HepG2 (cell line): Measurements from ENCODE around the gene DAG1. TPM values are rescaled to one million over a fixed set of nuclear protein-coding genes. Genes with fewer than 3 reads are reported as not detected.

Experiments
- CEBPG ChIP-seq: IDR thresholded peaks from 2 replicates; pipeline ENCODE4 v1.6.1; 2016
- EHMT2 ChIP-seq: fragments of 200-600 bp; sonication (generic); IDR thresholded peaks from 2 replicates; pipeline ENCODE4 v1.7.0; 2017; ENCODE audit warnings: antibody characterized with exemption, low read depth, low read length, borderline replicate concordance
- HNF1A ChIP-seq, 2 experiments: sonication (generic) in 1 of 2; formaldehyde crosslinking in 1 of 2; IDR thresholded peaks; 2 replicates each; pipeline versions ENCODE4 v1.4.0 to v1.6.1; 2016 to 2020; ENCODE audit warnings: borderline replicate concordance in 1 of 2, low read depth in 1 of 2, mild to moderate bottlenecking in 1 of 2, missing genetic modification reagents in 1 of 2
- HNRNPLL ChIP-seq: fragments of 200-400 bp; formaldehyde crosslinking; IDR thresholded peaks from 2 replicates; pipeline ENCODE4 v1.6.1; 2017; ENCODE audit warnings: mild to moderate bottlenecking, low read depth, low read length; ENCODE audit not compliant: poor library complexity, severe bottlenecking
- HOXA7 ChIP-seq: sonication (generic); formaldehyde crosslinking; IDR thresholded peaks from 2 replicates; pipeline ENCODE4 v1.8.1; 2022; ENCODE audit warnings: mild to moderate bottlenecking, missing genetic modification reagents, moderate library complexity
- IRF2 ChIP-seq: IDR thresholded peaks from 2 replicates; pipeline ENCODE4 v1.6.1; 2018; ENCODE audit warnings: missing genetic modification reagents, missing compliant biosample characterization
- ISX ChIP-seq: sonication (generic); formaldehyde crosslinking; conservative IDR thresholded peaks from 2 replicates; pipeline ENCODE4 v1.5.0; 2020; ENCODE audit warnings: missing genetic modification reagents
- MNT ChIP-seq: fragments of 450-650 bp; IDR thresholded peaks from 2 replicates; pipeline ENCODE4 v1.6.1; 2016
- NBN ChIP-seq: fragments of 450-650 bp; conservative IDR thresholded peaks from 2 replicates; pipeline ENCODE4 v1.6.1; 2017
- RERE ChIP-seq: IDR thresholded peaks from 2 replicates; pipeline ENCODE4 v1.6.1; 2016; ENCODE audit warnings: low read depth, missing genetic modification reagents, missing compliant biosample characterization
- THAP7 ChIP-seq: sonication (generic); formaldehyde crosslinking; IDR thresholded peaks from 2 replicates; pipeline ENCODE4 v1.8.1; 2023; ENCODE audit warnings: mild to moderate bottlenecking, missing genetic modification reagents
- TMF1 ChIP-seq: sonication (generic); formaldehyde crosslinking; IDR thresholded peaks from 2 replicates; pipeline ENCODE4 v1.8.1; 2022; ENCODE audit warnings: low read depth, missing genetic modification reagents
- U2AF2 ChIP-seq: fragments of 200-400 bp; formaldehyde crosslinking; IDR thresholded peaks from 2 replicates; pipeline ENCODE4 v1.6.1; 2017; ENCODE audit warnings: low read depth, mild to moderate bottlenecking, low read length
- ZNF329 ChIP-seq: sonication (generic); formaldehyde crosslinking; IDR thresholded peaks from 2 replicates; pipeline ENCODE4 v1.9.0; 2021; ENCODE audit warnings: low read depth, mild to moderate bottlenecking, missing genetic modification reagents
- ZNF354B ChIP-seq: sonication (generic); formaldehyde crosslinking; IDR thresholded peaks from 2 replicates; pipeline ENCODE4 v1.8.0; 2022; ENCODE audit warnings: mild to moderate bottlenecking, missing genetic modification reagents
- ZNF724P ChIP-seq: sonication (generic); formaldehyde crosslinking; IDR thresholded peaks from 2 replicates; pipeline ENCODE4 v1.8.0; 2022; ENCODE audit warnings: missing genetic modification reagents, borderline replicate concordance
- polyA plus RNA-seq, 8 experiments: library from polyadenylated mRNA; depleted of rRNA in 3 of 8; stranded (reverse) in 7 of 8; unstranded in 1 of 8; fragments of >200 nt; fragmentation: Illumina TruSeq in 4 of 8; extraction: Trizol in 4 of 8; gene quantifications; 2 replicates each; pipeline versions ENCODE4 v1.2.1 to v1.2.3, GENCODE V29; 2011 to 2016; ENCODE audit warnings: low read depth in 4 of 8, missing spikeins in 1 of 8, mixed read lengths in 1 of 8; ENCODE audit not compliant: insufficient read depth in 1 of 8
- total RNA-seq, 5 experiments: library from RNA; depleted of rRNA; stranded (reverse); fragments of >200 nt; fragmentation: Illumina TruSeq; extraction: Trizol; gene quantifications; 2 replicates each; pipeline ENCODE4 v1.2.3, GENCODE V29; 2016; ENCODE audit warnings: low read depth in 1 of 5

Gene DAG1
- total and polyA plus RNA-seq, 2 of the 13 experiments (the other 11 are each of a cell fraction or from before 2014, with no cell fraction given): 47.3 to 50.4 TPM

- TF ChIP-seq MNT (peak; percentile 77), CEBPG (no peak), NBN (no peak), ISX (CRISPR knock-in tag) (no peak), TMF1 (CRISPR knock-in tag) (no peak), ZNF724P (CRISPR knock-in tag) (no peak), THAP7 (CRISPR knock-in tag) (no peak), U2AF2 (no peak), EHMT2 (no peak), HNRNPLL (no peak), ZNF329 (CRISPR knock-in tag) (no peak), RERE (no peak), IRF2 (CRISPR knock-in tag) (peak; percentile 77; the same call in 1 of the 2 replicates), HNF1A (IDR thresholded peaks at IDR 0.05; ENCODE audit: low read depth) (no peak), HNF1A (CRISPR knock-in tag; IDR thresholded peaks at IDR 0.05; ENCODE audit: borderline replicate concordance) (no peak), HOXA7 (no peak), ZNF354B (CRISPR knock-in tag) (no peak)
Measured at GRCh38 chr3:49500732-49501609, 30.9 kb downstream of the DAG1 start (continued).
